OCI-LY7 (cell line): ENCODE measurements around the gene TMEM132E.

Source experiments
- CTCF ChIP-seq: fragments of 200-600 bp; sonication (generic); conservative IDR thresholded peaks from 2 replicates; pipeline ENCODE4 v1.5.1; 2014; ENCODE audit warnings: mild to moderate bottlenecking, antibody characterized with exemption, low read length, moderate library complexity, mixed read lengths
- EZH2phosphoT487 ChIP-seq: fragments of 200-600 bp; sonication (generic); IDR thresholded peaks from 2 replicates; pipeline ENCODE4 v1.6.1; 2018; ENCODE audit warnings: low read depth, borderline replicate concordance, mild to moderate bottlenecking, mixed run types, antibody characterized with exemption, low read length, moderate library complexity, mixed read lengths

GRCh38 chr17:34579979-34580684 is 750 bp downstream of the TMEM132E start:
- TF ChIP-seq CTCF: no peak
- no peak for TF ChIP-seq EZH2phosphoT487
